Epithelial cell of proximal tubule (primary cell): ENCODE results near the gene SLCO2A1. TPM values are rescaled to one million over a fixed set of nuclear protein-coding genes. Genes with fewer than 3 reads are reported as not detected.

ENCODE experiments used
- DNase-seq: peaks from one replicate; pipeline ENCODE4 v3.0.0-alpha.2; 2011; ENCODE audit warnings: low read depth
- H3K4me3 ChIP-seq: 2 replicates; pipeline ENCODE4 v1.5.1; 2011; ENCODE audit warnings: low read depth, mild to moderate bottlenecking, low read length
- total RNA-seq: library from RNA; depleted of rRNA; stranded (reverse); fragments of >200 nt; gene quantifications from 2 replicates; pipeline ENCODE4 v1.2.3, GENCODE V29; 2015
- TF ChIP-seq, protein P1 (sequence below): conservative IDR thresholded peaks from 2 replicates; pipeline ENCODE4 v1.5.1; 2012; ENCODE audit warnings: low read depth, mild to moderate bottlenecking, low read length

The SLCO2A1 gene
- total RNA-seq, 1 donor from 2014 or later, result 0.75 TPM

- TF ChIP-seq, protein P1, sequence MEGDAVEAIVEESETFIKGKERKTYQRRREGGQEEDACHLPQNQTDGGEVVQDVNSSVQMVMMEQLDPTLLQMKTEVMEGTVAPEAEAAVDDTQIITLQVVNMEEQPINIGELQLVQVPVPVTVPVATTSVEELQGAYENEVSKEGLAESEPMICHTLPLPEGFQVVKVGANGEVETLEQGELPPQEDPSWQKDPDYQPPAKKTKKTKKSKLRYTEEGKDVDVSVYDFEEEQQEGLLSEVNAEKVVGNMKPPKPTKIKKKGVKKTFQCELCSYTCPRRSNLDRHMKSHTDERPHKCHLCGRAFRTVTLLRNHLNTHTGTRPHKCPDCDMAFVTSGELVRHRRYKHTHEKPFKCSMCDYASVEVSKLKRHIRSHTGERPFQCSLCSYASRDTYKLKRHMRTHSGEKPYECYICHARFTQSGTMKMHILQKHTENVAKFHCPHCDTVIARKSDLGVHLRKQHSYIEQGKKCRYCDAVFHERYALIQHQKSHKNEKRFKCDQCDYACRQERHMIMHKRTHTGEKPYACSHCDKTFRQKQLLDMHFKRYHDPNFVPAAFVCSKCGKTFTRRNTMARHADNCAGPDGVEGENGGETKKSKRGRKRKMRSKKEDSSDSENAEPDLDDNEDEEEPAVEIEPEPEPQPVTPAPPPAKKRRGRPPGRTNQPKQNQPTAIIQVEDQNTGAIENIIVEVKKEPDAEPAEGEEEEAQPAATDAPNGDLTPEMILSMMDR, result no peak
- DNase-seq, result no peak
- no peak overlapping the region for H3K4me3 ChIP-seq
Observed at GRCh38 chr3:133941415-133941821, 88.3 kb downstream of the SLCO2A1 start.

- no peak overlapping the region for H3K4me3 ChIP-seq
- no peak for DNase-seq
- TF ChIP-seq, protein P1, result no peak
Observed at GRCh38 chr3:133940536-133940935, 89.2 kb downstream of the SLCO2A1 start.

DNA sequence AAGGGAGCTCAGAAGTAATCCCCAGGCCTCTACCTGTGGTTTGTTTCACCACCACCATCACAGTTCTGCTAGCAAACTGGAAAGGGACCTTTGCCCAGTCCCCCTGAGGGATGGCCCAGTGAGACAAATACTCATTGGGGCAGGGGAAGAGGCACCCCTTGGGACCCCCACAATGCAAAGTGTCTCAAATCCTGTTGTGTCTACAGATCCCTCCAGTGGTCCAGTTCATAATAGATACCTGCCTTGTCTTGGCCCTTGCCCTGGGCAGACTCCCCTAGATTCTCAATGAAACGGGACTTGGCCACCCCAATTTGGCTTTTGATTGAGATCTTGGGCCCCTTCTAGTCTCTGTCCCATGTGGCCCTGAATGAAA is 90.3 kb downstream of the SLCO2A1 start:
- TF ChIP-seq, protein P1, result no peak
- H3K4me3 ChIP-seq, result no peak overlapping the region
- no peak for DNase-seq

GRCh38 chr3:133938770-133939462 is 90.8 kb downstream of the SLCO2A1 start:
- no peak overlapping the region for H3K4me3 ChIP-seq
- TF ChIP-seq, protein P1, result peak; percentile 36
- DNase-seq, result no peak

- TF ChIP-seq, protein P1, result no peak
- DNase-seq, result no peak
- no peak overlapping the region for H3K4me3 ChIP-seq
Observed at GRCh38 chr3:133937756-133938601, 91.7 kb downstream of the SLCO2A1 start.

GRCh38 chr3:133937061-133937686 is 92.6 kb downstream of the SLCO2A1 start:
- TF ChIP-seq, protein P1, result no peak
- DNase-seq, result no peak
- H3K4me3 ChIP-seq, result no peak overlapping the region
